GM18498 (cell line): ENCODE results near the gene DNAJC16.

Experiments
- ATAC-seq: cut with Tn5 transposase; IDR thresholded peaks from one replicate; pipeline ENCODE4 v1.9.1; 2021; ENCODE audit warnings: mild to moderate bottlenecking, moderate library complexity; ENCODE audit not compliant: unreplicated experiment

The DNAJC16 gene

GRCh38 chr1:15618655-15619525, 92.2 kb downstream of the DNAJC16 start:
- ATAC-seq, result no peak

- ATAC-seq, result no peak
Observed at GRCh38 chr1:15620155-15620545, 93.5 kb downstream of the DNAJC16 start.

GRCh38 chr1:15620902-15621682, 94.4 kb downstream of the DNAJC16 start:
- ATAC-seq, result no peak

GRCh38 chr1:15621975-15622374, 95.3 kb downstream of the DNAJC16 start:
- no peak for ATAC-seq

- ATAC-seq, result no peak
Observed at GRCh38 chr1:15622712-15623373, 96.2 kb downstream of the DNAJC16 start.

GRCh38 chr1:15623435-15623834, 96.8 kb downstream of the DNAJC16 start:
- no peak for ATAC-seq

- ATAC-seq, result no peak
Observed at GRCh38 chr1:15624133-15624714, 97.6 kb downstream of the DNAJC16 start.

GRCh38 chr1:15625056-15625917, 98.6 kb downstream of the DNAJC16 start:
- ATAC-seq, result no peak
